ENCODE data around the gene PAK4.
"Not testable (repeated sequence)": the region's sequence is repeated elsewhere in the genome, so short reads cannot be mapped to it uniquely, and the experiment has no call there.

PAK4 gene

DNA sequence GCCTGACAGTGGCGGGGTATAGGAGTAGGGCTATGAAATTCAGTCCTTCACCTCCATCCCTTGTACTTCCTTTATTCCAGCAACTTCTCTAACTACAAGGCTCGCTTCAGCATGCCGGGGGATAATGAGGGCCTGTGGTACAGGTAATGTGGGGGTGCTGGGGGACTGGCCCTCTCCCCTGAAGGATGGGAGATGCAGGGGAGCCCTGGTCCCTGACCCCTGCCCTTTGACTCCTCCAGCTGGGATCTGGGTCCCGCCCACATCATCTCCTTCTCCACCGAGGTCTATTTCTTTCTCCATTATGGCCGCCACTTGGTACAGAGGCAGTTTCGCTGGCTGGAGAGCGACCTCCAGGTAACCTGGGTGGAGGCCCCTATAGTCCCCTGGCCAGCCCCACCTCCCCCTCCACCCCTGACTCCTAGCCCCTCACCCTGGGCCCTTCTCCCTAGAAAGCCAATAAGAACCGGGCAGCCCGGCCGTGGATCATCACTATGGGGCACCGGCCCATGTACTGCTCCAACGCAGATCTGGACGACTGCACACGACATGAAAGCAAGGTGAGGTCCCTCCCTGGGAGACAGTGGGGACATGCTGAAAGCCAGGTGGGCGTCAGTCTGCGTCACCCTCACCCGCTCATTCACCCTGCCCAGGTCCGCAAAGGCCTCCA is 25.0 kb upstream of the PAK4 start:
- DNase-seq: no peak

DNA sequence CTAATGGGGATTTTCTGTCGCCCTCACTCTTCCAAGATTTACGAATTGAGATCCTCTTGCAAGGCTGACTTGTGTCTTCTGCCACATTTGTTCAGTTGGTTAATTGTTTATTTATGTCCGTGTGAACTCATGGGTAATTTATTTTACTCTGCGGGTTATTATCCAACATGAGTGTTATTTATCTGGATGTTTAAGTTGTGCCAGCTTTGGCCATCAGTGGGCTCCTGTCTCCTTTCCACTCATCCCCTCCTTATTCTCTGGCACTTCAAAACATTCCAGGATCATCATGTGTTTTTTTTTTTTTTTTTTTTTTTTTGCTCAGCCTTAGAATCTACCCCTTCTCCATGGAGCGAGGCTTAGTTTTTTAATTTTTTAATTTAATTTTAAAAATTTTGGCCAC is 22.4 kb upstream of the PAK4 start:
- no peak for DNase-seq

DNA sequence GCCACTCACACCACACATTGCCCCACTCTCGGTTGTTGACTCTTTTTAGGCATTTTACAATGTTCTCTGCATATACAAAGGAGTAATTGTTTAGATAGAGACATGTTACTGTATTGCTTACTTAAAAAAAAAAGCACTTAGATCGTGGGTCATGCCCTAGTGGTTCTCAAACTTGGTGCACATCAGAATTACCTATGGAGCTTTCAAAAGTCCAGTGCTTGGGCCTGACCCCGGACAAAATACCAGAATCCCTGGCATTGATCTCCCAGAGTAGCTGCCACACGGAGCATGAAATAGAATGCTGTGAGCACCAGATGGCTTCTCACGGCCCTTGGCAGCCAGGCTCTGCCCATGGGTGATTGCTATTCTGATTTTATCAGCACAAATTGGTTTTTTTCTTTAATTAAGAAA is 21.4 kb upstream of the PAK4 start:
- DNase-seq: no peak

DNA sequence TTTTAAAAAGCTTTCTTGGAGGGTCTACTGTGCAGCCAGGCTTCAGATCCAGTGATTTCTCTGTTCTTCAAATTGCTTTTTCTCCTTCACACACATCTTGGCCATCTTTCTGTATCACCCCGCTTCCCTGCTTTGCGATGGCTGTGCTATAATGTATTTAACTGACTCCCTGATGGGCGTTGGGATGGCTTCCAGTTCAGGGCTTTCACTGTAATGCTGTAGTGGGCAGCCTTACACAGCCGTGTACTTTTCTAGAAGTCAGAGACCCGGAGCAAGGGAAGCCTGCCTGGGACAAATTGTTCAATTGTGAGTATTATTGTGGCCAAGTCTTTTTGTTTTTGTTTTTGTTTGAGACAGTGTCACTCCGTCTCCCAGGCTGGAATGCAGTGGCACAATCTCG is 19.4 kb upstream of the PAK4 start:
- no peak for DNase-seq

DNA sequence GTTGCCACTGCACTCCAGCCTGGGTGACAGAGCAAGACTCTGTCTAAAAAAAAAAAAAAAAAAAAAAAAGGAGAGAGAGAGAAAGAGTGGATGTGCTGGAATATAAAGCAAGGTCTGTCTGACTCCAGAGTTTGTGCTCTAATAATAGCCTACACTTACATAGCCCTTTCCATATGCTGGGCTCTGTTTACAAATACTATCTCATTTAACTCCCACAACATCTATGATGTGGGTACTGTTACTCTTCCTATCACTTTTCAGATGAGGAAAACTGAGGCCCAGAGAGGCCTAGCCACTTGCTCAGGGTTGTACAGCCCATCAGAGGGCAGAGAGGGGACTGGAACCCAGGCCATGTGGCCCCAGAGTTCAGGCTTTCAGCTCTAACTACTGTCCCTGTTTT is 15.9 kb upstream of the PAK4 start:
- DNase-seq: no peak

DNA sequence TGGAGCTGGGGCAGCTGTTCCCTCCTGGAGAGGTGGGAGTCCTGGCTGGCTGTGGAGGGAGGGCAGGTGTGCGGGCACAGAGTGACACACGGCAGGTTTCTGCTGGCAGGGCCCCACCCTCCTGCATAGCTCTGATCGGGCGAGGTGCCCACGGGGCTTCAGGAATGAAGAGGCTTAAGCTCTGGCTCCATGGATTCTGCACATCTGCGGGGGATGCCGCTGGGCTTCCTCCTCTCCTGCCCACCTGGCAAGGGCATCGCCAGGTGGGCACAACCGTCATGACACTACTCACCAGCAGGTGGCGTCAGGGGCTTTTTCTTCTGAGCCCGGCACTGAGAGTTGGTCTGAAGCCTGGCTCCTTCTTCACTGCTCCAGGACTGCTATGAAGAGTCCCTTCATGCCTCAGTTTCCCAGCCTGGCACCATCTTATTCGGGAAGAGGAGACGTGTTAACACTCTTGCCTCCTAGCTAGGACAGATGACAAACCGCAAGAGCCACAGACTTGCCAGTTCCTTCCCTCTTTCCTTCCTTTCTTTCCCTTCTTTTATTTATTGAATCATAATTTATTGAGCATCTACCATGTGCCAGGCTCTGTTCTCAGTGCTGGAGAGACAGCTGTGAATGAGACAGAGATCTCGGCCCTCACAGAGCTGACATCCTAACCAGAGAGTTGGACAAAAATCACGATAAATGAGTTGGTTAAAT is 15.2 kb upstream of the PAK4 start:
- peak; percentile 20 for DNase-seq

DNA sequence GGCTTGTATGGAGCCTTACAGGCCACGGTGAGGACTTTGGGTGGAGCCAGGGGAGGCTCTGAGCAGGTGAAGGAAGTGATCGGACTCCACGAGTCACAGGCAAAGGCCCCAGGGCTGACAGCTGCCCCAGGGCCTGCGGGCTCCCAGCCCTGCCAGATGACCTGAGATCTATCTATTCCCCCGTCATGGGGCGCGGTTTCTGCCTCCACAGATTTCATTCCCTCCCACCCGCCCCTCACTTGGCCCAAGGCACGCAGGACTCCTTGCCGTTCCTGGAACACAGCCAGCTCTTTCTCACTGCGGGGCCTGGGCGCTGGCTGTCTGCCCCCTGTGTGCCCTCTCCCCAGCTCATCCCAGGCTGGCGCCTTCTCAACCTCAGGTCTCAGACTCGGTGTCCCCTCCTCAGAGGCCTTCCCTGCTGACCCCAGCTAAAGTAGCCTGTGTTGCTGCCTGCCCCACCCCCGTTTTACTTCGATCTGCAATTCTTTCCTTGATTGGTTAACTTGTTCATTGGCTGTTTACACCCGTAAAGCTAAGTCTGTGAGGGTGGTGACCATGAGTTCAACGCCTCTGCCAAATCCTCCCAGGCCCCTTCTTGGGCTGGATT is 13.9 kb upstream of the PAK4 start:
- no peak for DNase-seq

DNA sequence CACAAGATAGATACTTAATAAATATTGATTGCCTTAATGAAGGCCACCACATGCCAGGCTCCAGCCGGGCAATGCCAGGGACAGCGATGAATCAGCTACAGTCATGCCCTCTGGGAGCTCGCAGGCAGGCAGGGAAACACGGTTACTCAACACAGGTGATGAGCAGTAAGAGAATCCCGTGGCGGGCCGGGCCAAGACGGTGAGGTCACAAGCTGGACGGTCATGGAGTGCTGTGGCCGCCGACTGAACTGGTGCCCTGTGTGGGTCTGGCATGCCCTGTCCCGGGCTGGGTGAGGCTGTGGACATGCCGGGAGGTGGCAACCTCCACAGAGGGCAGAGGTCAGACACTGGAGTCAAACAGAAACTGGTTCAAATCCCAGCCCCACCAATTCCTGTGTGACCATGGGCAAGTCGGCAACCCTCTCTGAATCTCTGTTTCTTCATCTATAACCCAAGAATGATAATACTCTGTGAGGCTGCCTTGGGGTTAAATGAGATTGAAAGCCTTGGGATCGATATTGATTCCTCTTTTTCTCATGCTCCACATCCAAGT is 13.2 kb upstream of the PAK4 start:
- no peak for DNase-seq

DNA sequence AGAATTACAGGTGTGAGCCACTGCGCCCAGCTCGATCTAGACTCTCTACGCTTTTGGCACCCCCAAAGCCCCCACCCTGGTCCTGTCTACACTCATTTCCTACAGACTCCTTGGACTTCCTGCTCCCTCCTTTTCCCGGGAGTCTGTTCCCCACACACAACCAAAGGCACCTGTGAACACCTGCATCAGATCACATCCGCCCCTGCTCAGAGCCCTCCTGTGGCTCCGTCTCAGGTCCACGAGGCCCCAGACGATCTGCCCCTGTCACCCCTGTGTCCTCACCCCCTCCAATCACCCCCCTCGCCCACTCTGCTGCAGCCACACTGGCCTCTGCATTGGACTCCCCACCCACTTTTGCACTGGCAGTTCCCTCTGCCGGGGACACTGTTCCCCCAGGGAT is 12.4 kb upstream of the PAK4 start:
- no peak for DNase-seq

DNA sequence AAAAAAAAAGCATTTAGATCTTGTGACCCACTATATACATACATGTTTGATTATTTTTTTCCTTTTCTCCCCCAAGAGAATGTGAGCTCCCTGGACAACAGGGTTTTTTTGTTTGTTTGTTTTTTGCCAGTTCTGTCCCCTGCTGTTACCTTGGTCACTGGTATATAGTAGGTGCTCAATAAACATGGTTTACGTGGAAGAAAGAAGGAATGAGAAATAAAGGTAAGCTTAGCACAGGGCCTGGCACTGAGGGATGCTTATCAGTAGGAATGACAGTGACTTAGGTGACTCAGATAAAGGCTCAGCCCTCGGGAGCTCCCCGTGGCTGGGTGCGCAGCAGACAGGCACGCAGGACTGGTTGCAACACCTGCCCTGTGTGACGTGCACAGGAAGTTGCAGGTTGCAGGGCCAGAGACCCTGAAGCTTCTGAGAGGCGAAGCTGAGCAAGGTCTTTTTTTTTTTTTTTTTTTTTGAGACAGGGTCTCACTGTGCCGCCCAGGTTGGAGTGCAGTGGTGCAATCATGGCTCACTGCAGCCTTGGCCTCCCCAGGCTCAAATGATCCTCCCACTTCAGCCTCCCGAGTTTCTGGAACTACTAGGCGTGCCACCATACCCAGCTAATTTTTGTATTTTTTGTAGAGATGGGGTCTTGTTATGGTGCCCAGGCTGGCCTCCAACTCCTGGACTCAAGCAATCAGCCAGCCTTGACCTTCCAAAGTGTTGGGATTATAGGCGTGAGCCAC is 10.3 kb upstream of the PAK4 start:
- DNase-seq: no peak

DNA sequence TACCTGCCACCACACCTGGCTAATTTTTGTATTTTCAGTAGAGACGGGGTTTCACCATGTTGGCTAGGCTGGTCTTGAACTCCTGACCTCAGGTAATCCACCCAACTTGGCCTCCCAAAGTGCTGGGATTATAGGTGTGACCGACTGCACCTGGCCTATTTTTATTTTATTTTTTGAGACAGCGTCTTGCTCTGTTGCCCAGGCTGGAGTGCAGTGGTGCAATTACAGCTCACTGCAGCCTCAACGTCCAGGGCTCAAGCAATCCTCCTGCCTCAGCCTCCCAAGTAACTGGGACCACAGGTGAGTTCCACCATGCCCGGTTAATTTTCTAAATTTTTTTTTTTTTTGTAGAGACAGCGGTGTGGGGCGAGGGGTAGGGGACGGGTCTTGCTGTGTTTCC is 8.6 kb upstream of the PAK4 start:
- not testable (repeated sequence) for DNase-seq

DNA sequence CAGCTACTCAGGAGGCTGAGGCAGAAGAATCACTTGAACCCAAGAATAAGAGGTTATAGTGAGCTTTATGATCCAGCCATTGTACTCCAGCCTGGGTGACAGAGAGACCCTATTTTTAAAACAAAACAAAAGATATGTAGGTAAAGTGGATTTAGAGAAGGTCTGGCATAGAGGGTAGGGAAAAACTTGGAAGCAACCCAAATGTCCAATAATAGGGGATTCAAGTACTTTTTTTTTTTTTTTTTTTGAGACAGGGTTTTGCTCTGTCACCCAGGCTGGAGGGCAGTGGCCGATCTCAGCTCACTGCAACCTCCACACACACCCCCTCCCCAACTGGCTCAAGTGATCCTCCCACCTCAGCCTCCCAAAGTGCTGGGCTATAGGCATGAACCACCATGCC is 5.8 kb upstream of the PAK4 start:
- DNase-seq: no peak

DNA sequence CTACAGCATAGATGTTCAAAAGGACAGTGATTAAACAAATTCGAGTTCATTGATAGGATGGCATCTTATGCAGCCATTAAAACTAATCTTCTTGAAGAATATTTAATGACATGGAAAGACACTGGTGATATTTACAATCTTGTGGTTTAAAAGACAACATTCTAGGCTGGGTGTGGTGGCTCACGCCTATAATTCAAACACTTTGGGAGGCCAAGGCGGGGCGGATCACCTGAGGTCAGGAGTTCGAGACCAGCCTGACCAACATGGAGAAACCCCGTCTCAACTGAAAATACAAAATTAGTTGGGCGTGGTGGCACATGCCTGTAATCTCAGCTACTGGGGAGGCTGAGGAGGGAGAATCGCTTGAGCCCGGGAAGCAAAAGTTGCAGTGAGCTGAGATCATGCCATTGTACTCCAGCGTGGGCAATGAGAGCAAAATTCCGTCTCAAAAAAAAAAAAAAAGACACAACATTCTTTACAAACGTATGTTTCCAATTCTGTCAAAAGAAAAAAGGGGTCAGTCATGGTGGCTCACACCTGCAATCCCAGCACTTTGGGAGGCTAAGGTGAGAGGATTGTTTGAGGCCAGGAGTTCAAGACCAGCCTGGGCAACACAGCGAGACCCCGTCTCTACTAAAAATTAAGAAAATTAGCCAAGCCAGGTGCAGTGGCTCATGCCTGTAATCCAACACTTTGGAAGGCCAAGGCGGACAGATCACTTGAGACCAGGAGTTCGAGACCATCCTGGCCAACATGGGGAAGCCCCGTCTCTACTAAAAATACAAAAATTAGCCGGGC is 2.5 kb upstream of the PAK4 start:
- no peak for DNase-seq

DNA sequence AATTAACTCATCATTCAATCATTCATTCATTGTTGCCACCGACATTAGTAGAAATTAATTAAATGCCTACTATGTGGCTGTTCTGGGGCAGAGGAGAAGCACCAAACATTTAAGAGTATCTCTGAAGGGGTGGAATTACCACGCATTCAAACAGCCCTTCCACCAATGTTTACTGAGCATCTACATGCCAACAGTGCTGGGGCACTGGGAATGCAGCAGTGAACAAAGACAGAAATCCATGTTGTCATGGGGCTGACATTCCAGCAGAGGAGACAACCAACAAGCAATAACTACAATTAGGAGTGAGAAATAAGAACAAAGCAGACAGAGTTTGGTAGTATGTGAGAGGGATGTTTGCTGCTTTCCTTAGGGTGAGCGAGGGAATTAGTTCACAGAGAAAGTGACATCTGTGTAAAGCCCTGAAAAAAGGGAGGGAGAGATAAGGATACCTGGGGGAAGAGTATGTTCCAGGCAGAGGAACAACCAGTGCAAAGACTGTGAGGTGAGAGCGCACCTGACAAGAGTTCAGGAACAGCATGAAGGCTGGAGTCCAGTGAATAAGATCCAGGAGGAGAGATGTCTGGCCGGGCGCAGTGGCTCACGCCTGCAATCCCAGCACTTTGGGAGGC is 1.3 kb upstream of the PAK4 start:
- no peak for DNase-seq

DNA sequence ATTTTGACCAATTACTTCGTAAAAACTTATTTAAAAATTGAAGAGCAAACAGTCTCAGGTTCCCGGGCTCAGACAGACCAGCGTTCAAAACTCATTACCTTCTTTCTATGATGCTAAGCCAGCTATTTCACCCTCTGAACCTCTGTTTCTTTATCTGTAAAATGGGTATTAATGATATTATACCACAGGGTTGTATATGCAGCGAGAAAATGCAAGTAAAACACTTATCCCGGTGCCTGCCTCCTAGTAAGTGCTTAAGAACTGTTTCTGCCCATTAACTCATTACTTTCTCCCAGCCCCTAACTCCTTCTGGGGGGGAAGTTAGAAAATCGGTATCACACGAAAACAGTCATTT is 410 bp upstream of the PAK4 start:
- DNase-seq: no peak

DNA sequence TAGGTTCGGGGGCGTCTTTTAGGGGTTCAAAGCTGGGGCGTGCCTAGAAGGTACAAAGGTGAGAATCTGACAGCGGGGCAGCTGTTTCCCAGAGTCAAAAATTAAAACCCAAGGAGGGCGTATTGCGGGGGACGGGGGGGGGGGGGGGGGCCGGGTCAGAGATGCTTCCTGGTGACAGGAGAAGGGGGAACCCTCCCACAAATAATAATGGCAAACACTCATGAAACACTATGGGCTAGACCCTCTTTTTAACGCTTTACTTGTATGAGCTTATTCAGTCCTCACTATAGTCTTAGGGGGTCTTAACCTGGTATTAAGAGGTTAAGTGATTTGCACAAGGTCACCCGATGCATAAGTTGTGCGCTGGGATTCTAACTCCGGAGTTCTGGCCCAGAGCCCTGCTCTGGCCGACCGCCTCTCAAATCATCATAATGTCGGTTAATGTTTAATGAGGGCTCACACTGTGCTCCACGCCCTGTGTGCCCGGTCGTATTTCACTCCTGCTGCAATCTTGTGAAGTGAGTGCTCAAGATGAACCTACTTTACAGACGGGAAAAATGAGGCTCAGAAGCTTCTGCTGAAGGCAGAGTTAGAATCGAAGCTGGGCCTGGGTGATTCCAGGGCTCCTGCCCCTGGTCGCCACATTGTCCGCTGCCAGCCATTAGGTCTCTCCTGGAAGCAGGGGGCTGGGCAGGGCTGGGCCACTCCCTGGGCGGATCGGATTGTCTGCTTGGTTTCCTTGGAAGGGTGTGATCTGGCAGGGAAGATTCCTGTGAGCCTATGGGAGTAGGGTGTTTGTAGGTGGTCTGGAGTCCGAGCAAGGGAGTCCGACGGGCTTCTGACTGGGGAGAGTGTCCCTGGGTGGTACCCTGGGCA is 964 bp downstream of the PAK4 start:
- no peak for DNase-seq

DNA sequence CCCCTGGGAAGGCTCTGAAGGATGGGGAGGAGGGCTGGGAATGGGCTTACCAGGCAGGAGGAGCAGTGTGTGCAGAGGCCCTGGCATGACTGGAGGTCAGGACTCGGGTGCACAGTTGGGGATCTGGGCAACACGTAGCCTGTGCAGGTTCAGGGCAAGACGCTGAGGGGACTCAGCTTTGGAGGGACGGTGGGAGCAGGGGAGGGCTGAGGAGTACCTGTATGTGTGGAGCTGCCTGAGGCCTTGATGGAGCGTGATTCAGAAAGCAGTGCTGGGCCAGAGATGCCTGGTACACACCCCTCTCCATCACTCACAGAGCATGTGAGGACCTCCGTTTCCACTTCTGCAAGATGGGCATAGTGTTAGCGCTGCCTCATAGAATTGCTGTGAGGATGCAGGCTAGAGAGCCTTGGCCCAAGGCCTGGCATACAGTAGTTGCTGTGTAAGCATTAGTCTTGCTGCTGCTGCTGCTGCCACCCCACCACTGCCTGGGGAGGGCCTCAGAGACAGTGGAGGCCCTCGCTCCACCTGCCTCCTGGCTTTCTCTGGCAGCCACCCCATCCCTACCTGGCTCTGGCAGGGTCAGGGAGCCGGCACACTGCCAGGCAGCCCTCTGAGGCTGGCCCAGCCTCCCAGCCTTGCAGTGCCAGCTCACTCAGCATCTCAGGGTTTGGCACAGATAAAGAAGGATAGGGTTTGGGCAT is 2.4 kb downstream of the PAK4 start:
- no peak for DNase-seq

DNA sequence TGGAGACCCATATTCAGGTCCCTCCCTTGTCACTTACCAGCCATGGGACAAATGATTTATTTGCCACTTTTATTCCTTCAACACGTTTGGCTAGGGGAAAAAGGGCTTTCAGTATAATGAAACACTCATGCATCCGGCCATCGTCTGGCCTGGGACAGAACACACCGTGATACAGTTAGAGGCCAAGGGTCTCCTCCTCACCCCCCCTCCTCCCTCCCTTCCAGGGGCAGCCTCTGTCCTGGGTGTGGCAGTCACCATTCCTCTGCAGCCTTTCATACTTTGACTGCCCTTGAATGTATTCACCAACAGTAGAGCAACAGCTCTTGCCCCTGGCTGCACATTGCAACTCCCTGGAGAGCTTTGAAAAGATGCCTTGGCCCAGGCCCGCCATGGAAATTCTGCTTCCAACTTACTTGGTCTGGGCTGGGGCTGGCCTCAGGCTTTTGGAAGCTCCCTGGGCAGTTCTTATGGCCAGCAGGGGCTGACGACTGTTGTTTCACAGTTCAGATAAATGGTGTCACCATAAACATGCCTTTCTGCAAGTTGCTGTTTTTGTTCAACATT is 3.0 kb downstream of the PAK4 start:
- no peak for DNase-seq

DNA sequence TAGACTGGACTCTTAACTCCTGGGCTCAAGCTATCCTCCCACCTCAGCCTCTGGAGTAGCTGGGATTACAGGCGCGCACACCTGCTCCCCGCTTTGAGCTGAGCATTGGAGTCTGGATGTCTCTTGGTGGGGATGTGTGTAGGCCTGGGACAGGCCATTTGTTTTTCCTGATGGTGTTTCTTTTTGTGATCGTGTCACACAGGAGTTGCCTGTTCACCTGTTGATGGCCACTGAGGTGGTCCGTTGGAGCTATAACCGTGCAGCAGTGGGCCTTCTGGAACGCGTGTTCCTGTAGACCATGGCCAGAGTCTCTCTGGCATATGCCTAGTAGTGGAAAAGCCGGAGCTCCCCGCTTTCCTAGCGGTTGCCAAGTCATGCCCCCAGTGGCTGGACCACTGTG is 3.5 kb downstream of the PAK4 start:
- no peak for DNase-seq

All from NCI-H510A (cell line).